ENCODE results near the gene LAMP2.

DNA sequence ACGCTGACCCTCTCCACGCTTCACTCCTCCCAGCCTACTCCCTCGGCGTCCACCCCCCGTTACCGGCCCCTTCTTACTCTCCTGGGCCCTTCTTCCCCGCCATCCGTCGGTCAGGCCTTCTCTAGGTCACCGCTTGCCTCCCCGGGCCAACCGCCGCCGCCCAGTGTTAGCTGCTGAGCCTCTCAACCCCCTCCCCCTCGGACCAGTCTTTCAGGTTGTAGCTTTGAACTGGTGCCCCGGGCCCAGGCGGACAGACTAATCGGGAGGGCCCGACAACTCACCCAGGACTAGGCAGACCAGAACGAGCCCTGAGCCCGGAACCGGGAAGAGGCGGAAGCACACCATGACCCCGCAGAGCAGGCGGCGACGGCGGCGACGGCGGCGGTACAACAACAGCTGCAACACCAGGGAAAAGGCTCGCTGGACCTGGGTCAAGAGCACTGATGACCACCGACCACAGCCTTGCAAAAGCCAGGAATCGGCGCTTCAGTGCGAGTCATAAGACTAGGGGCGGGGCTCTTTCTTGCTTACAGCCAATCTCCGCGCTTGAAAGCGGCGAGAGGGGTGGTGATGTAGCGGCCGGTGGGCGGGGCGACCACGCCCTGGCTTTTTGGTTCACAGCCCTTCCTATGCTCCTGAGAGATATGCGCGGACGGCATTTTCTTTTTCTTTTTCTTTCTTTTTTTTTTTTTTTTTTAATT, at the start of gene LAMP2:
- TF ChIP-seq, protein P1, sequence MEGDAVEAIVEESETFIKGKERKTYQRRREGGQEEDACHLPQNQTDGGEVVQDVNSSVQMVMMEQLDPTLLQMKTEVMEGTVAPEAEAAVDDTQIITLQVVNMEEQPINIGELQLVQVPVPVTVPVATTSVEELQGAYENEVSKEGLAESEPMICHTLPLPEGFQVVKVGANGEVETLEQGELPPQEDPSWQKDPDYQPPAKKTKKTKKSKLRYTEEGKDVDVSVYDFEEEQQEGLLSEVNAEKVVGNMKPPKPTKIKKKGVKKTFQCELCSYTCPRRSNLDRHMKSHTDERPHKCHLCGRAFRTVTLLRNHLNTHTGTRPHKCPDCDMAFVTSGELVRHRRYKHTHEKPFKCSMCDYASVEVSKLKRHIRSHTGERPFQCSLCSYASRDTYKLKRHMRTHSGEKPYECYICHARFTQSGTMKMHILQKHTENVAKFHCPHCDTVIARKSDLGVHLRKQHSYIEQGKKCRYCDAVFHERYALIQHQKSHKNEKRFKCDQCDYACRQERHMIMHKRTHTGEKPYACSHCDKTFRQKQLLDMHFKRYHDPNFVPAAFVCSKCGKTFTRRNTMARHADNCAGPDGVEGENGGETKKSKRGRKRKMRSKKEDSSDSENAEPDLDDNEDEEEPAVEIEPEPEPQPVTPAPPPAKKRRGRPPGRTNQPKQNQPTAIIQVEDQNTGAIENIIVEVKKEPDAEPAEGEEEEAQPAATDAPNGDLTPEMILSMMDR (IDR thresholded peaks at IDR 0.05; ENCODE audit: low read depth, low read length): no peak
- TF ChIP-seq POLR2A (IDR thresholded peaks at IDR 0.05; ENCODE audit: extremely low read depth, insufficient read length) (peak; percentile 72), MYC (IDR thresholded peaks at IDR 0.05; ENCODE audit: low read depth, low read length) (no peak)

Data from NB4 (cell line).